Measurements from ENCODE around the gene FBXL13.

DNA sequence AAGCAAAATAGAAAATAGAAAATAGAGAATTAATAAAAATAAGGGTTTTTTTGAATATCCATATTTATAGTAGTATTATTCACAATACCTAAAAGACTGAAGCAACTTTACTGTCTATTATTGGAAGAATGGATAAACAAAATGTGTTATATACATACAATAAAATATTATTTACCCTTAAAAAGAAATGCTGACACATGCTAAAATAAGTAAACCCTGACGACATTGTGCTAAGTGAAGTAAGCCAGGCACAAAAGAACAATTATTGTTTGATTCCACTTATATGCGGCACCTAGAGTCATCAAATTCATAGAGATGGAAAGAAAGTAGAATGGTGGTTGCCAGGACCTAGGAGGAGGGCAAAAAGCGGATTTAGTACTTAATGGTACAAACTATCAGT lies 122.8 kb downstream of the FBXL13 start:
- TF ChIP-seq CTCF (IDR thresholded peaks at IDR 0.05): no peak
- no peak for TF ChIP-seq POLR2A (IDR thresholded peaks at IDR 0.05)
